GM12801 (cell line): Measurements from ENCODE around the gene NAT10.

Source experiments
- CTCF ChIP-seq: IDR thresholded peaks from one replicate; pipeline ENCODE4 v1.5.1; 2011; ENCODE audit warnings: control low read depth; ENCODE audit not compliant: insufficient read length; ENCODE audit errors: extremely low read depth

The NAT10 gene

GRCh38 chr11:34105079-34105956, at the start of gene NAT10:
Gene NAT10, plus strand, starts transcription at chr11:34105629. Its CDS starts 2,597 bp downstream, at chr11:34108226.
- no peak for TF ChIP-seq CTCF

GRCh38 chr11:34056672-34057071, 48.8 kb upstream of the NAT10 start:
- no peak for TF ChIP-seq CTCF

GRCh38 chr11:34063061-34063795, 42.2 kb upstream of the NAT10 start:
- TF ChIP-seq CTCF: no peak

GRCh38 chr11:34064291-34064690, 41.1 kb upstream of the NAT10 start:
- TF ChIP-seq CTCF: no peak

- no peak for TF ChIP-seq CTCF
These were observed 39.8 kb upstream of the NAT10 start for GRCh38 chr11:34065505-34066203.

GRCh38 chr11:34067383-34068065, 37.9 kb upstream of the NAT10 start:
- TF ChIP-seq CTCF: no peak
